Measurements from ENCODE around the gene XYLT1. TPM values are rescaled to one million over a fixed set of nuclear protein-coding genes. Genes with fewer than 3 reads are reported as not detected.

XYLT1 gene
- total and polyA plus RNA-seq, 2 of the 8 experiments (the other 6 are each of a cell fraction or from before 2014, with no cell fraction given) = 6.6 to 25.4 TPM

DNA sequence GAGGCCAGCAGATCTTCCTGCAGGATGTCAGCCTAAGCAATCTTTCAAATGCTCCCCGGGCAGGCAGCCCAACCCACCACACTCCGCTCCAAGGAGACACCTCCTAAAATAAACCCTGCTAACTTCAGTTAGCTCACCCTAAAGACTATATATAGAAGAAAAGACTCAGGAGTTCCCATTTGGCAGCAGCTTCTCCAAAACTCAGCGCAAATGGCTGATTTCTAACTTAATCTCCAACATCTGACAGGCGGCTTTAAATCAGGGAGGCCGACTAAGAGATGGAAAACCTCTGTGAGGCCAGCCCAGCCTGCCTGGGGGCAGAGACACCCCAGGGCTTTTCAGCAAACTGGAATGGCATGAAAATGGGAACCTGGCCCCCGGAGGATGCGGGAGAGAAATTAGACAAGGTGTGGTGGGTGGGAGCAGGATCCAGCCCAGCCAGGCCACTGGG, 91.6 kb downstream of the XYLT1 start (continued):
- TF ChIP-seq, protein P1, sequence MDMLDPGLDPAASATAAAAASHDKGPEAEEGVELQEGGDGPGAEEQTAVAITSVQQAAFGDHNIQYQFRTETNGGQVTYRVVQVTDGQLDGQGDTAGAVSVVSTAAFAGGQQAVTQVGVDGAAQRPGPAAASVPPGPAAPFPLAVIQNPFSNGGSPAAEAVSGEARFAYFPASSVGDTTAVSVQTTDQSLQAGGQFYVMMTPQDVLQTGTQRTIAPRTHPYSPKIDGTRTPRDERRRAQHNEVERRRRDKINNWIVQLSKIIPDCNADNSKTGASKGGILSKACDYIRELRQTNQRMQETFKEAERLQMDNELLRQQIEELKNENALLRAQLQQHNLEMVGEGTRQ (IDR thresholded peaks at IDR 0.05; ENCODE audit: low read length) = no peak
- TF ChIP-seq CTBP2 (IDR thresholded peaks at IDR 0.05; ENCODE audit: borderline replicate concordance, insufficient read depth, insufficient read length, low read length) (no peak), SIRT6 (IDR thresholded peaks at IDR 0.05; ENCODE audit: low read length) (no peak), RBBP5 (IDR thresholded peaks at IDR 0.05; ENCODE audit: borderline replicate concordance, low read depth, low read length) (no peak)

Measured in H1 (cell line).